ENCODE results near the gene PEMT.

Gene PEMT

DNA sequence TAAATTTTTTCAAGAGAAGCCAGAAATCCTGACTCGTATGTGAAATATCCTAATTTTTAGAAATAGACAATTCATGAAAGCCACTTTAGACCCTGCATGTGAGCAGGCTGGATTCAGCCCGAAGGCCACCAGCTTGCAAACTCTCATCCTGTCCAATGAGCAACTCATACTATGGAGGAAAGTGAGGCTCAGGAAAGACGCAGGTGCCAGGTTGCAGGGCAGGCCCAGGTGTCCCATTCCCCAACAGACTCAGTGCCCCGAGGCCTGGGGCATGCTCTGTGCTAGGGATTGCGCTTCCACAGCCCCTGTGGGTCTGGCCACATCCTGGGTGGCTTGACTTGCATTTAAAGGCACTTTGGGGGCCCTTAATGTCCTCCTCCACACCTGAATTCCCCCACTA, 78.6 kb downstream of the PEMT start:
- DNase-seq: no peak

DNA sequence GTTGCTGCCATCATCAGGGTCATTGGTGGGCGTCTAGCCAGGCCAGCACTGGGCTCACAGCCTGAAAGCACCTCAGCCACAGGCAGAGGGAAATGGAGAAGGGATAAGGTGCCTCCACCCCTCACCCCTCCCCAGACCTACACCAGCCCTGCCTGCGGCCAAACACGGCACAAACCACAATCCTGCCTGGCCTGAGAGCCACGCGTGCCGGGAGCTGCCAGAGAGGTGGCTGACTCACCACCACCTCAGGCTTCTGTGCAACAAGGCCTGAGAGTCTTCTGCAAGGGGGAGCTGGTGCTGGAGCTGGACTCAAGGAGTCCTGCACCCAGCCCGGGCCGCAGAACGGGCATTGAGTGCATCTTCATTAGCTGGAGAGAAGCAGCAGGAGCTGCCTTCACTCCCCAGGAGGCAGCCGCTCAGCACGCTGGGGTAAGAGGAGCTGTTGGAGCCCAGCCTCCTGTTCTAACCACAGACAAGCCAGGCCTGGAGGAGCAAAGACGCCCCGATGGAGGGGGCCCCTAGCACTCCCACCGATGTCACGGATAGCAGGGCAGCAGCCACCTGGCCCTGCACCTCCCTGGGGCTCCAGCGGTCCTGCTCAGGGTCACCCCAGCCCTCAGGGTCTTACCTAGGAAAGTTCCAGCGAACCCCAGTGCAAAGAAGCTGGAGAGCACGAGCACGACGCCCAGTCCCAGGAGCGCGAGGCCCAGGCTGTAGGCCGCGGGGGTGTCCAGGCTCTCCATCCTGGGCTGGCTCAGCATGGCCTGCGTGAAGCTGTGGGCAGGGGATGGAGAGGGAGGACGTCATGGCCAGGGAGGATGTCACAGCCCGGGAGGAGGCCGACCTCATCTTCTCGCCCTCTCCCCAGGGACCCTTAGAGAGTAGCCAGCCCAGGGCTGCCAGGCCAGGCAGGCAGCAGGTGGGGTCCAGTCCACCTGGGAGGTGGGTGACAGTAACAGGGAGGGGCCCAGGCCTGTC, 79.3 kb downstream of the PEMT start:
- DNase-seq: no peak

- no peak for DNase-seq
These were observed 80.2 kb downstream of the PEMT start for GRCh38 chr17:17511293-17511741.

DNA sequence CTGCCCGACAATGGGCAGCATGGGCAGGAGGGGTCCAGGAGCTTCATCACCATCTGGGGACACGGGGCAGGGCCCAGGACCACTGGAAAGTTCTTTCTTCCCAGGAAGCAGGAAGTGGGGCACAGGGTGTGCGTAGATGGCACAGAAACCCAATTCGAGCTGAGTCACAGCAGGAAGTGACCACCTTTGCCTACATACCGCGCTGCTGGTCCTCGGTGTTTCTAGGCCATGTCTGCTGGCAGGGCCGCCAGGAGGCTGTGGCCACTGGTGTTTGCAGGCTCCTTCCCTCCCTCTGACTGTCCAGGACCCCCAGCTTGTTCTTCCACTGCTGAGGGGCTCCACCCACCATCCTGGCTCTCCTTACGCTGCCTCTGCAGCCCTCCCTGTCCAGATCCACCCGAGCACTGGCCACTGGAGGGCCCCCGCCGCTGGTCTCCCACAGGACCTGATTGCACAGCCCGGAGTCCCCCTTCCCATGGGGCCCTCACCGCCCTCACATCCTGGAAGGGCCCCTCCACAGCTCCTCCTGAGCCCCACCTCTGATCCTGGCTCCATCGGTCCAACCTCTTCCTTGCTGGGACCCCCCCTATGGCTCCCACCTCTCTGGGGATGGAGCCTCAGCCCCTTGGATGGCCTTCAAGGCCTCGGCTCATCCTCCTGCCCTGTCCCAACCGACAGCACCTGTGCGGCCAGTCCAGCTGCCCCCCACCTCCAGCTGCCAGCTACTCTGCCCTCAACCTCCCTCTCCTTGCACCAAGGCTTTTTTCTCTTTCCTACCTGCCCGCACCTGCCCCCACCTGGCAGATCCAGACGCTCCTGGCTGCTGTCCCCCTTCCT, 80.8 kb downstream of the PEMT start:
- no peak for DNase-seq

DNA sequence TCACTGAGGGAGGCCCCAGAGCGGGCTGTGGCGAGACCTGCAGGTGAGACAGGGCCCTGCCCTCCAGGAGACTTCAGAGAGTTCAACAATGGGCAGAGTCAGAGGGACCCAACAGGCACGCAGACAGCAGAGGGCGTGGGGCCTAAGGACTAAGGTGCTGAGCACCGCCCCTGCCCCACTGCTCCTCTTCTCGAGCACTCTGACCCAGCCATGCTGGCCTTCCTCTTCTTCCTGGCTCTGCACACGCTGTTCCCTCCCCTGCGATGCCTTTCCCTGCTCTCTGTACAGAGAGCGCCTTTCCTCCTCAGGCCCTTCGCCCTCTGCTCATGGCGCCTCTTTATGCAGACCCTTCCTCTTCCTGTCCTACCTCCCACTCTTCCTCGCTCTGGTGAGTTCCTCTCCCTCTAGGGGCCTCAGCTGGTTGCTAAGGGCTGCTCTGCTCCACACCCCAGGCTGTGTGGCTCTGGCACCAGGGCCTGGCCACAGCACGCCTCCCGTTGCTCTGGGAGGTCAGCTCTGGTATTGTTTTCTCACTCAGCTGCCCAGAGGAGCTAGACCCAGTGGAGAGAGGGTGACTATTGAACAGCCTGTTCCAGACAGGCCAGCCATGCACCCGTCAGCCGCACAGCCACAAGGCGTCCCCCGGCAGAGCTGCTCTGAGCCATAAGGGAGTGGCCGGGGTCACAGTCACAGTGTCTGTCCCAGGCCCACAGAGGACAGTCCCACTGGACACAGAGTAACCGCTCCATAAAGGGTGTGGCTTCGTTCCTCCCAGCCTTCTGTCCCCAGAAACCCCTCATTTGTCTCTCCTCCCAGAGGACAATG, 81.7 kb downstream of the PEMT start:
- no peak for DNase-seq

GRCh38 chr17:17508646-17509591, 82.6 kb downstream of the PEMT start:
- DNase-seq: no peak

DNA sequence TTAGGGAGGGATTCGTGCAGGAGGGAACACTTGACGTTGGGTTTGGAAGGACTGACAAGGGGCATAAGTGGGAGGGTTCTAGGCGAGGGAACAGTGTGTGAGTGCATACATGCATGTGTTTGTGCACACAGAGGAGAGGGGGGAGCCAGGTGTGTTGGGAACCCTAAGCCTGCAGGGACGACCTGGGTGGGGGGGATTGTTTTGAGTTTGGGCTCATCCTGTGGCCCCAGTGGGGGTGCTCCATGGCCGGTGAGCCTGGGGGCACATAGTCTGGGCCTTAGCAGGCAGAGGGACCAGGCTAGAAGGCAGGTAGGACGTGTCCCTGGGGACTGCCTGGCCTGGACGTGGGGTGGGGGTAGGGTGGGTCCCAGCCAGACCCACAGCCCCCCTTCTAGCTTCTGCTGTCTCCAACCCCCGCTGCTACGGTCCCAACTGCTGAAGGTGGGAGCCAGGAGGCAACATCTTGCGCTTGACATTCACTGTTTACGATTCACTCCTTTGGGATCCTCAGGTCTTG, 83.4 kb downstream of the PEMT start:
- DNase-seq: no peak

DNA sequence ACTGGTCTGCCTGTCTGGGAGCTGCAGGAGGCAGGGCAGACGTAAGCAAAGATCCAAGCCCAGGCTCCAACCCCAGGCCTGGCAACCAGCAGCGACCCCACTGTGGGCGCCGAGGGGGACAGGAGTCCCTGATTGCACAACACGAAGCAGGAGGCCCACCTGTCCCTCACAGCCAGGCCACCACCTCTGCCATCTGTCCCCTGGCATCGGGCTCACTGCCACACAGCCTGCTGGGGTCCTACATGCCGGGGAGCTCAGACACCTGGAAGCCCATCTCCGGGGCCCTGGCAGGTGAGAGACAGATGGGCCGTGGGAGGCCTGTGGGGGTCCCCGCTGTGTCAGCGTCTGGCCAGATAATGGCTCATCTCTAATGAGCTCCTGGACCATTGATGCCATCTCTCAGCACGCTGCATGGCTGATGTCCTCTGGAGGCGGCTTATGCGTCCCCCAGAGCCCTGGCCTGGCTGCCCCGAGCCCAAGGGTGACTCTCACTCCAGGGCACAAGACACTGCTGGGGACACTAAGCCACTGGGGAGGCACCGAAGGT, 84.0 kb downstream of the PEMT start:
- DNase-seq: no peak

GRCh38 chr17:17506893-17507464, 84.5 kb downstream of the PEMT start:
- DNase-seq: peak; percentile 24

GRCh38 chr17:17506181-17506741, 85.2 kb downstream of the PEMT start:
- peak; percentile 28 for DNase-seq

DNA sequence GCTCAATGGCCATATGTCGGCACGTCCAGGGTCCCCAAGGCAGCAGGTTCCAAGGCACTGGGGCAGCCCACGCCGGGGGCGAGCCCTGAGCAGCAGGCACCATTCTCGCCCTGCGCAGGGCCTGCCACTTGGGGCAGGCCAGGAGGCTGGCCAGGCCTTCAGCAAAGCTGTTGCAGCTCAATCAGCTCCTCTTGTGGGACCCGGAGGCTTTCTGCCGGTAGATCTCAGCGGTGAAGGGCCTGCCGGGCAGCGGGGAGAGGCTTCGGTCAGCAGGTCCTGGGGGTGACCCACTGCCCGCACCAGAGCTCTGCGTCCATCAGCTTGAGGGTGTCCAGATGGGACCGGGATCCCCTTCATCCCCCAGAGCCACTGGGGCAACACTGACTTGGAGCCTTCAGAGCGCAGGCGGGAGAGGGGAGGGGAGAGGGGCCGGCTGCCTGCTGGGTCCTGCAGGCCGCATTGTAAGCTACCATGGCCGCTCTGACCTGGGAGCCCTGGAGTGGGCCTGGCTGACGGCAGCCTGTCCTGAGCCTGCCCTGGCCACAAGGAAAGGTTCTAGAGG, 85.8 kb downstream of the PEMT start:
- DNase-seq: no peak

GRCh38 chr17:17505151-17505550, 86.4 kb downstream of the PEMT start:
- DNase-seq: no peak

DNA sequence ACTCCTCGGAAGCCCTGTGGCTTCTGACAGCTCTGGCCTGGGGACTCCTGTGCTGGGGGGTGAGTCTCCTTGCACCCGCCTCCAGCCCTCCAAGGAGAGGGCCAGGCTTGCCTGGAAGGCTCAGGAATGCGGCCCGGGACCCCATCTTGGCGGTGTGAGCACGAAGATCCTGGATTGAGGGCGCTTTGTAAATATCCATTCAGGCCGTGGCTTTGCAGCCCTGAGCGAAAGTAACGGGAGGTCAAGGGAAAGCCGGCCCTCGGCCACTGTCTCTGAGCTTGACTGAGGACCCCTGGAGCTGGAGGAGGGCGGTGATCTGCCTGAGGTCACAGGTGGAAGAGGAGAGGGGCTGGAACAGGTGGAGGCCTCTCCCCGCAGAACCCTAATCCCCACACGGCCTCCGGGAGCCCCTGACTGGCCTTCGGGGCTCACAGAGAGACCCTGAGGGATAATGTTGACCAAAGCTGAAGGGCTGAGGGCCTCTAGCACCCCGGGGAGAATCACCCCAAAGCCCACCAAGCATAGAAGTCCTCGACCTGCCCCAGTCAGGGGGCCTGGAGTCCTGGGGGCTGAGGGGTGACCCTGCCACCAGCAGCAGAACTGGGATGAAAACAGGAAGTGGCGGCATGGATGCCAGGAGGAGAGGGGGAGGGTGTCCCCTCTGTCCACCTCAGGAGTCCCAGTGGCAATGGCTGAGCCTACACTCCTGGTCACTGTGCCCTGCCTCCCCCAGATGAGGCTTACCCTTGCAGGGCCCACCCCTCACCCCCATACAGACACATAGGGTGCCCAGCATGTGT, 87.0 kb downstream of the PEMT start:
- DNase-seq: no peak

DNA sequence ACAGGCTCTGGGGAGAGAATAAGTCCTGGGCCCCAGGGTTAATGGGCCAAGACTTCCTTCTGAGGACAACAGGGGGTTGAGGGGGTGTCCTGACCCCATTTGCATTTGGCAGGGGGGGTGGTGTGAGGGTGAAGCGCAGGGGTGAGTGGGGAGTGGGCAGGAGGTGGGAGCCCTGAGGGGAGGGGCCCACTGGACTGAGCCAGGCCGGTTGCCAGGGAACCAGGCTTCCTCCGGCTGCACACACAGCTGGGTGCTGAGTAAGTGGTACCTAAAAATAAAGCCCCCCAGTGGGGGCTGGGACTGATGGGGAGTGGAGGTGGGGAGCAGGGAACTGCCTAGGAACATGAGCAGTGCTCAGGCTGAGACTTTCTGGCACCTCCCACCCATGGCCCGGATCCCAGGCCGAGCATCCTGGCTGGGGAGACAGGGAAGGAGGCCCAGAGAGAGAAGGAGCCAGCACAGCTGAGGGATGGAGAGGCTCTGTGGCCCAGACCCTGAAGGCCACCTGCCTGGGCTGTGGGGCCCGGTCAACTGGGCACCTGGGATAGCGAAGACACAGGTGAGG, 87.9 kb downstream of the PEMT start:
- DNase-seq: peak; percentile 42

DNA sequence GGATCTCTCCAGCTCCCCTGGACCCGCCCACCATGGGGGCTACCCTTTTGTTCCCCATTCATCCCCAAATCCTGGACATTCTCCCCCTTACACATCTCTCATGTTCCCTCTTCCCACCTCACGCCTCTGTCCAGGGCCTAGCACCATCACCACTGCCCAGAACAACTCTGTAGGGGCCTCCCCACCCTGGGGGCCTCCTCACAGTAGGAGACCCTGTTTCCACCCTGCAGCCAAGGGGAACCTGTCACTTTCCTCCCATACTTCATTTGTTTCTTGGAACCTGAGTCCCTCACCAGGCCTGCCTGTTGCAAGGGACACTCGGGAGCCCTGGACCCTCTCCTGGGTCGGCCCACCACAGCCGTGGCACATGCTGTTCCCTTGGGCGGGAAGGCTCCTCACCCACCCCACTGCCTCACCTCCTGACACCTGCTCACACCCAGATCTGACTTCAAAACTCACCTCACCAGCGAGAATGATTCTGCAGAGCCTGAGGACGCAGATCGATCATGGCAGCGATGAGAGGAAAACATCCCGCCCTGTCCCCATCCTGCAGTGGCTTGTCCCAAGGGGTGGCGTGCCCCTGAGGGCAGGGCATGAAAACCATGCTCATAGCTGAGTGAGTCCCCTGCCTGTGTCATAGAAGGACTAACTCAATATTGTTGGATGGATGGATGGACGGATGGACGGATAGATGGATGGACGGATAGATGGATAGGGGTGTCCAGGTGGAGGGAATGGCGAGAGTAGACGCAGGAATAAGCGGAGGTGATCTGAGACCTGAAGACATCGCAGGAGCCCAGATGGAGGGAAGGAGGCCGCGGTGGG, 88.6 kb downstream of the PEMT start:
- DNase-seq: no peak

GRCh38 chr17:17500999-17501605, 90.4 kb downstream of the PEMT start:
- no peak for DNase-seq

GRCh38 chr17:17499402-17500145, 91.9 kb downstream of the PEMT start:
- DNase-seq: no peak

All from midbrain (tissue), 1 donor.